Loucy (cell line): ENCODE results near the gene FICD.

ENCODE experiments used
- H2AFZ ChIP-seq: fragments of 200-600 bp; sonication (generic); 2 replicates; pipeline ENCODE4 v1.6.0; 2016; ENCODE audit warnings: antibody characterized with exemption, mild to moderate bottlenecking, low read length, moderate library complexity
- H3F3A ChIP-seq: fragments of 200-600 bp; 2 replicates; pipeline ENCODE4 v1.6.0; 2016; ENCODE audit warnings: antibody characterized with exemption, low read depth, mild to moderate bottlenecking
- H3K27me3 ChIP-seq: fragments of 200-600 bp; sonication (generic); 2 replicates; pipeline ENCODE4 v1.6.1; 2014; ENCODE audit warnings: low read length, mild to moderate bottlenecking; ENCODE audit not compliant: insufficient read depth, poor library complexity, severe bottlenecking
- H3K36me3 ChIP-seq: fragments of 200-600 bp; sonication (generic); 2 replicates; pipeline ENCODE4 v1.6.1; 2016; ENCODE audit warnings: low read length; ENCODE audit not compliant: insufficient read depth
- H3K4me1 ChIP-seq: fragments of 200-600 bp; sonication (generic); 2 replicates; pipeline ENCODE4 v1.5.1; 2014; ENCODE audit warnings: low read length, mild to moderate bottlenecking; ENCODE audit not compliant: insufficient read depth, poor library complexity, severe bottlenecking
- H3K4me2 ChIP-seq: fragments of 200-600 bp; sonication (generic); 2 replicates; pipeline ENCODE4 v1.6.0; 2014; ENCODE audit warnings: antibody characterized with exemption, low read length, low read depth, mild to moderate bottlenecking; ENCODE audit not compliant: poor library complexity, severe bottlenecking
- H3K4me3 ChIP-seq: fragments of 200-600 bp; sonication (generic); 2 replicates; pipeline ENCODE4 v1.5.1; 2014; ENCODE audit warnings: low read length, mild to moderate bottlenecking, mixed read lengths; ENCODE audit not compliant: poor library complexity, severe bottlenecking
- H3K79me2 ChIP-seq: fragments of 200-600 bp; sonication (generic); 2 replicates; pipeline ENCODE4 v1.6.1; 2014; ENCODE audit warnings: low read length; ENCODE audit not compliant: insufficient read depth
- H3K9ac ChIP-seq: fragments of 200-600 bp; sonication (generic); 2 replicates; pipeline ENCODE4 v1.6.0; 2014; ENCODE audit warnings: mild to moderate bottlenecking, low read depth, low read length, moderate library complexity; ENCODE audit not compliant: poor library complexity, severe bottlenecking
- H3K9me2 ChIP-seq: fragments of 200-600 bp; sonication (generic); replicated peaks from 2 replicates; pipeline ENCODE4 v1.6.1; 2016; ENCODE audit warnings: low read depth, low read length, mixed read lengths
- H3K9me3 ChIP-seq: fragments of 200-600 bp; sonication (generic); 2 replicates; pipeline ENCODE4 v1.6.1; 2014; ENCODE audit warnings: mild to moderate bottlenecking, antibody characterized with exemption, low read length, low read depth; ENCODE audit not compliant: insufficient read depth
- H4K20me1 ChIP-seq: fragments of 200-600 bp; sonication (generic); 2 replicates; pipeline ENCODE4 v1.6.0; 2014; ENCODE audit warnings: antibody characterized with exemption, low read length, mild to moderate bottlenecking; ENCODE audit not compliant: insufficient read depth, poor library complexity, severe bottlenecking
- CTCF ChIP-seq: fragments of 200-600 bp; sonication (generic); conservative IDR thresholded peaks from 2 replicates; pipeline ENCODE4 v1.5.1; 2014; ENCODE audit warnings: mild to moderate bottlenecking, antibody characterized with exemption, low read length
- EZH2phosphoT487 ChIP-seq: fragments of 200-600 bp; IDR thresholded peaks from 2 replicates; pipeline ENCODE4 v1.6.1; 2018; ENCODE audit warnings: antibody characterized with exemption, mild to moderate bottlenecking, moderate library complexity, borderline replicate concordance

The FICD gene

GRCh38 chr12:108514468-108514972 is 557 bp upstream of the FICD start:
- H3K4me2 ChIP-seq: peak overlapping the region; percentile 61
- peaks cover 11% of the 10 kb centered on the region for H3K4me1 ChIP-seq
- H3K36me3 ChIP-seq: peaks cover 15% of the 10 kb centered on the region; the same call in 1 of the 2 replicates
- no peaks in the 10 kb centered on the region for H3K9me3 ChIP-seq
- H3K9ac ChIP-seq: peak overlapping the region; percentile 24
- peak overlapping the region; percentile 92 for H3K4me3 ChIP-seq
- H3F3A ChIP-seq: no peaks in the 10 kb centered on the region
- H2AFZ ChIP-seq: peak overlapping the region; percentile 92; the same call in 1 of the 2 replicates
- no peaks in the 10 kb centered on the region for H4K20me1 ChIP-seq
- no peaks in the 10 kb centered on the region for H3K9me2 ChIP-seq
- peaks cover 15% of the 10 kb centered on the region for H3K79me2 ChIP-seq
- TF ChIP-seq CTCF: no peak
- TF ChIP-seq EZH2phosphoT487: no peak
- no peaks in the 10 kb centered on the region for H3K27me3 ChIP-seq

- Histone ChIP-seq H2AFZ (no peak overlapping the region), H3F3A (no peaks in the 10 kb centered on the region), H3K79me2 (peaks cover 15% of the 10 kb centered on the region), H3K9me3 (no peaks in the 10 kb centered on the region), H3K9ac (peak overlapping the region; percentile 92), H4K20me1 (no peaks in the 10 kb centered on the region), H3K9me2 (no peaks in the 10 kb centered on the region), H3K36me3 (peaks cover 29% of the 10 kb centered on the region; the same call in 1 of the 2 replicates), H3K4me2 (peak overlapping the region; percentile 97), H3K4me1 (peaks cover 11% of the 10 kb centered on the region), H3K27me3 (no peaks in the 10 kb centered on the region), H3K4me3 (peak overlapping the region; percentile 92)
- TF ChIP-seq CTCF (no peak), EZH2phosphoT487 (no peak)
Observed at GRCh38 chr12:108515916-108516315, 839 bp downstream of the FICD start.

GRCh38 chr12:108516511-108517275 is 1.6 kb downstream of the FICD start:
- Histone ChIP-seq H3K4me2 (peak overlapping the region; percentile 97), H3K79me2 (peaks cover 15% of the 10 kb centered on the region), H3K27me3 (no peaks in the 10 kb centered on the region), H3K9me3 (no peaks in the 10 kb centered on the region), H4K20me1 (no peaks in the 10 kb centered on the region), H3K4me1 (peaks cover 11% of the 10 kb centered on the region), H3K9me2 (no peaks in the 10 kb centered on the region), H3F3A (no peaks in the 10 kb centered on the region), H3K36me3 (peaks cover 37% of the 10 kb centered on the region; the same call in 1 of the 2 replicates), H2AFZ (no peak overlapping the region), H3K9ac (peak overlapping the region; percentile 92), H3K4me3 (peak overlapping the region; percentile 92)
- TF ChIP-seq CTCF: peak; percentile 26; the same call in 1 of the 2 replicates
- no peak for TF ChIP-seq EZH2phosphoT487
